Lower lobe of right lung (tissue), 2 donors: ENCODE results near the gene UBQLNL. TPM values are rescaled to one million over a fixed set of nuclear protein-coding genes. Genes with fewer than 3 reads are reported as not detected.

Experiments used
- ATAC-seq, 2 donors: fragments of 200-7000 bp; cut with Tn5 transposase; one replicate each; pipeline ENCODE4 v1.9.1; 2020 to 2022; ENCODE audit warnings: mild to moderate bottlenecking in 2 of 2, moderate library complexity in 2 of 2
- DNase-seq: peaks from one replicate; pipeline ENCODE4 v3.0.0-alpha.2; 2020
- H3K27ac ChIP-seq: fragments of 200-600 bp; one replicate; pipeline ENCODE4 v1.8.0; 2022
- H3K27me3 ChIP-seq: fragments of 200-600 bp; one replicate; pipeline ENCODE4 v1.8.0; 2022; ENCODE audit warnings: low read depth
- H3K36me3 ChIP-seq: fragments of 200-600 bp; one replicate; pipeline ENCODE4 v1.8.0; 2022; ENCODE audit warnings: mild to moderate bottlenecking
- H3K4me1 ChIP-seq: fragments of 200-600 bp; one replicate; pipeline ENCODE4 v1.8.0; 2022
- H3K4me3 ChIP-seq: fragments of 200-600 bp; one replicate; pipeline ENCODE4 v1.8.0; 2022; ENCODE audit warnings: mild to moderate bottlenecking
- H3K9me3 ChIP-seq: fragments of 200-600 bp; one replicate; pipeline ENCODE4 v1.8.0; 2022
- intact Hi-C: fragments of 100-400 bp; cut with DNase I; formaldehyde crosslinking; loops from one replicate; pipeline ENCODE4 v1.11.0; 2022
- total RNA-seq: library from RNA; stranded (reverse); fragmentation: NEBNext Ultra II Directional; extraction: Animal tissue kit (Norgen Biotek cat#: 25700); gene quantifications from one replicate; pipeline ENCODE4 v1.2.1, GENCODE V29; 2021
- TF ChIP-seq, protein P1 (sequence below): fragments of 200-600 bp; IDR thresholded peaks from one replicate; pipeline ENCODE4 v1.8.0; 2022; ENCODE audit warnings: antibody characterized with exemption, mild to moderate bottlenecking
- donor health status: DM: no; HTN: yes; CAD: no; lungs with severe emphysema.

The UBQLNL gene
- total RNA-seq, 1 donor from 2014 or later: 1.1 TPM

DNA sequence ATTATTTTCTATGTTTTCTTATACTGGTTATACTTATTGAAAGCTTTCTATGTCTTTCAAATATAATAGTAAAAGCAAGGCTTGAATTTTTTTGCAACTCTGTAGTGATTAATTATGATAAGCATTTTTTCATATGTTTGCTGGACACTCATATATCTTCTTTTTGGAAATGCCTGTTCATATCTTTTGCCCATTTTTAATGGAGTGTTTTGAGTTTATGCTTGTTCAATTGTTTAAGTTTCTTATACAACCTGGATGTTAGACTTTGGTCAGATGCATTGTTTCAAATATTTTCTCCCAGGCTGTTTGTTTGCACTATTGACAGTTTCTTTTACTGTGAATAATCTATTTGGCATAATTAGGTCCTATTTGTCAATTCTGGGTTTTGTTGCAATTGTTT lies 20.0 kb upstream of the UBQLNL start:
- H3K27me3 ChIP-seq: no peaks in the 10 kb centered on the region
- TF ChIP-seq, protein P1, sequence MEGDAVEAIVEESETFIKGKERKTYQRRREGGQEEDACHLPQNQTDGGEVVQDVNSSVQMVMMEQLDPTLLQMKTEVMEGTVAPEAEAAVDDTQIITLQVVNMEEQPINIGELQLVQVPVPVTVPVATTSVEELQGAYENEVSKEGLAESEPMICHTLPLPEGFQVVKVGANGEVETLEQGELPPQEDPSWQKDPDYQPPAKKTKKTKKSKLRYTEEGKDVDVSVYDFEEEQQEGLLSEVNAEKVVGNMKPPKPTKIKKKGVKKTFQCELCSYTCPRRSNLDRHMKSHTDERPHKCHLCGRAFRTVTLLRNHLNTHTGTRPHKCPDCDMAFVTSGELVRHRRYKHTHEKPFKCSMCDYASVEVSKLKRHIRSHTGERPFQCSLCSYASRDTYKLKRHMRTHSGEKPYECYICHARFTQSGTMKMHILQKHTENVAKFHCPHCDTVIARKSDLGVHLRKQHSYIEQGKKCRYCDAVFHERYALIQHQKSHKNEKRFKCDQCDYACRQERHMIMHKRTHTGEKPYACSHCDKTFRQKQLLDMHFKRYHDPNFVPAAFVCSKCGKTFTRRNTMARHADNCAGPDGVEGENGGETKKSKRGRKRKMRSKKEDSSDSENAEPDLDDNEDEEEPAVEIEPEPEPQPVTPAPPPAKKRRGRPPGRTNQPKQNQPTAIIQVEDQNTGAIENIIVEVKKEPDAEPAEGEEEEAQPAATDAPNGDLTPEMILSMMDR: no peak

DNA sequence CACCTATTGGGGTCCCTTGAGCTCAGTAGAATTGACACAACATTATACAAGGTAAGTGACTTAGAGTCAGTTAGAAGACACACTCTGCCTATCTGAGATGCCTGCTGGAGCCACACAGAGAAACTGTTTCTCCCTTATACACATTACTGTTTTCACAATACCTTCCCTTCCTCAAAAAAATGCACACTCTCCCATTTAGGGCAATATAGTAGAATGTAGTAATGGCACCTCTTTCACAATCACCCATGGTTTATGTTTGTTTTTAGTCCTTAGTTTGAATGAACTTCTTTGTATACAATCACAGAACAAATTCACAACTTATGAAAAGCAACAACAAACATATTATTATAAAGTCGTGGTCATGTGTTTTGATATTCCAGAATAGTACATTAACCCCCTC lies 17.5 kb upstream of the UBQLNL start:
- no peaks in the 10 kb centered on the region for H3K9me3 ChIP-seq
- intact Hi-C loops: no loop called here
- TF ChIP-seq, protein P1: no peak
- ATAC-seq (no peak), DNase-seq (no peak)
- H3K27me3 ChIP-seq: no peaks in the 10 kb centered on the region
- no peaks in the 10 kb centered on the region for H3K36me3 ChIP-seq
- H3K27ac ChIP-seq: no peak overlapping the region
- no peaks in the 10 kb centered on the region for H3K4me1 ChIP-seq
- no peak overlapping the region for H3K4me3 ChIP-seq

More for the DNA sequence above, 20.0 kb upstream of the UBQLNL start:
- Histone ChIP-seq H3K27ac (no peak overlapping the region), H3K36me3 (no peaks in the 10 kb centered on the region), H3K4me1 (no peaks in the 10 kb centered on the region), H3K9me3 (no peaks in the 10 kb centered on the region), H3K4me3 (no peak overlapping the region)
- intact Hi-C loops: no loop called here
- ATAC-seq: no peak
- no peak for DNase-seq

DNA sequence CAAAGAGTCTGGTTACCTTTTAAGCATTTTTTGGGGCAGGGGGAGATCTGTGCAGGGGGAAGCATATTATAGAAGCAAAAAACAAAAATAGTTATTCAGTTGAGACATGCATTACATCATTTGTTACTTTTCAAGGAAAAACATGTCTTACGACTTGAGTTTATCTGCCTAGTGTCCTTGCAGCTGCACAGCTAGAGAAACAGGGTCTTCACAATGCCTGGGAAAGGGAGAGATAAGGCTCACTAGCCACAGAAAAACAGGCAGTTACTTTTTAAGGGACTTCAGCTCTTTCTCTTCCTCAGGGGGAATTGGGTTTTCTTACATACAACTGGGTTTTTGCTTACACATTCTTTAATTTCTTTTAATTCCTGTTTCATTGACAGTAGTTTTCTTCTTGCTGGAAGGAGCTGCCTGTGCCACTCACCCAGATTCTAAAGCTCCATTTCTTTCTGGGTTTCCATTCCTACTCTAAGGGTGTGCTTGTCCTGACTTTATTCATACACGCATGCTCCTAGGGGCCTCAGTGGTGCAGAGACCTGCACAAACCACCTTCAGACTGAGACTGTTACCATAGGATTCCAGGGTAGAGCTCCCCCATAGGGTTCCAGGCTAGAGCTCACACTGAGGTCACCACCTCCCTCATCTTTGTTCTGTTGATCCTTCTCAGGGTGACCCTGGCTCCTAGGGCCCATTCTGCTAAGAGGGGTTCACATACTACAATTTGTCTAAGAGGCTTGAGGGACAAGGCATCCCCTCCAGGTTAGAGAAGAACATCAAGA lies 14.7 kb upstream of the UBQLNL start:
- intact Hi-C loops: no loop called here
- DNase-seq: no peak
- Histone ChIP-seq H3K4me1 (no peaks in the 10 kb centered on the region), H3K4me3 (no peak overlapping the region), H3K9me3 (no peaks in the 10 kb centered on the region), H3K27me3 (no peaks in the 10 kb centered on the region), H3K27ac (no peak overlapping the region), H3K36me3 (no peaks in the 10 kb centered on the region)
- TF ChIP-seq, protein P1: no peak
- no peak for ATAC-seq

DNA sequence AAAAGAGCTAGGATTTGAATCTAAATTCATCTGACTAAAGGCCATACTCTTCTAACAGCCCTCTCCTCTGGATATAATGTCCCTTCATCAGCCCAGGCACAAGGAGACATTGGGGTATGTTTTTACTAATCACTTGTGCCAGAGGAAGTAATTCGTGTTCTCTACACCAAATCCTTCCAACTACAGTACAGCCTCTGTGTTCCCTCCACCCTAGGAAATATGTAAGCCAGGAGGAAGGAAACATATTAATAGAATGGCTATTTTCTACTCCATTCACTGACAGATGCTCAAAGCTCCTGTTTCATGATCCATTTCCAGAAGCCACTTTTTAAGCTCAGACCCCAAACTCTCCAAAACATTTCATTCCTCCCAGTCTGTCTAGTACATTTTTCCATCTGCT lies 12.0 kb upstream of the UBQLNL start:
- Histone ChIP-seq H3K9me3 (no peaks in the 10 kb centered on the region), H3K4me1 (no peaks in the 10 kb centered on the region), H3K27me3 (no peaks in the 10 kb centered on the region), H3K27ac (no peak overlapping the region), H3K4me3 (no peak overlapping the region), H3K36me3 (no peaks in the 10 kb centered on the region)
- no peak for ATAC-seq
- TF ChIP-seq, protein P1: no peak
- intact Hi-C loops: no loop called here
- DNase-seq: no peak

DNA sequence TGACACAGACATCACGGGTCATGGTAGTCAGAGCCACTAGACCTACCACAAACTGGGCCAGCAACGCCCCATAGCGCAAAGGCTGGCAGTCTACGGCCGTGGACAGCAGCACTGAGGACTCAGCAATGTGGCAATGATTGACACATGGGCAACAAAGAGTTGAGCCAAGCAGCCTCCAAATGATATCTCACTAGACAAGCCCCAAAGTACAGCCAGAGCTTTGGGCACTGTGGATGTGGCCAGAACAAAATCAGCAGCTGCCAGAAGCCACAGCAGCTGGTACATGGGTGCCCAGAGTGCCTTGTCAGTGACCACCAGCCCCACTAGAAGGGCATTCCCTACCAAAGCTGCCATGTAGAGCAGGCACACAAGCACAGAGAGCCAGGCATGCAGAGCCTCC lies 11.2 kb upstream of the UBQLNL start:
- TF ChIP-seq, protein P1: no peak
- intact Hi-C loops: no loop called here

More for the DNA sequence above, 11.2 kb upstream of the UBQLNL start:
- H3K36me3 ChIP-seq: no peaks in the 10 kb centered on the region
- H3K27ac ChIP-seq: no peak overlapping the region
- ATAC-seq: no peak
- no peaks in the 10 kb centered on the region for H3K27me3 ChIP-seq
- no peaks in the 10 kb centered on the region for H3K4me1 ChIP-seq
- no peak for DNase-seq
- no peaks in the 10 kb centered on the region for H3K9me3 ChIP-seq
- no peak overlapping the region for H3K4me3 ChIP-seq
